ENCODE data around the gene ADAMTS14. TPM values are rescaled to one million over a fixed set of nuclear protein-coding genes. Genes with fewer than 3 reads are reported as not detected.

ADAMTS14 gene
- polyA plus RNA-seq, 3 donors: 0.05 TPM; not detected in 2

DNA sequence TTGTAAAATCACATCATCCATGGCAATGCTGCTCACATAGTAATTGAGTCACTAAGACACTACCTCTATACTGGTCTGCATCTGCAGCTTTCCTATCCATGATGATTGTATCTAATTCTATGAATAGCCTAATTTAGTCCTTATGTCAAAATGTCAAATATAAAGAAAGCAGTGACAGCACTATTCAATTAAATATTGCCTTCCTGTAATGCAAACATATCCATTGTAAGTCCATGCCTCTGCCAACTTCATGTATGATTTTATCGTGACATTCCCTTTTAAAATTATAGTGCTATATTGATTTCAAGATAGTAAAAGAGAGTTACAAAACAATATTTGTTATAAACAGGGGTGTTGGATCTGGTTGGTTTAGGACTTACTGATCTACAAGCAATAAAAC is 138.7 kb downstream of the ADAMTS14 start:
- H3K9me3 ChIP-seq (replicated peaks in 1 of 2; ENCODE audit: control insufficient read depth in 1 of 2, insufficient read depth in 1 of 2, low read length in 2 of 2): no peaks in the 10 kb centered on the region
- no peaks in the 10 kb centered on the region for H3K27me3 ChIP-seq (ENCODE audit: control insufficient read depth in 2 of 2, insufficient read depth in 2 of 2, low read length in 2 of 2)
- H3K36me3 ChIP-seq (replicated peaks in 1 of 2; ENCODE audit: control insufficient read depth in 1 of 2, insufficient read depth in 2 of 2, low read length in 2 of 2): no peaks in the 10 kb centered on the region
- no peak overlapping the region for H3K4me3 ChIP-seq (replicated peaks in 1 of 3; ENCODE audit: low read depth in 2 of 3, low read length in 3 of 3)
- Mint-ChIP-seq H3K27ac (no peak overlapping the region), H3K36me3 (no peaks in the 10 kb centered on the region), H3K9me3 (no peaks in the 10 kb centered on the region), H3K4me1 (peaks cover 2% of the 10 kb centered on the region), H3K27me3 (ENCODE audit: low read depth in 3 of 3) (peaks cover 2 to 6% (median 2%) of the 10 kb centered on the region in 3 donors), H3K4me3 (no peak overlapping the region)
- no peak overlapping the region for H2AFZ ChIP-seq (ENCODE audit: insufficient read depth, low read depth, low read length, poor library complexity, severe bottlenecking)
- no peak for DNase-seq
- H3K27ac ChIP-seq (ENCODE audit: low read depth in 1 of 2, low read length in 2 of 2): no peak overlapping the region
- no peak overlapping the region for H3K4me2 ChIP-seq (replicated peaks; ENCODE audit: extremely low read depth, low read length, poor library complexity, severe bottlenecking)
- H3K4me1 ChIP-seq (ENCODE audit: control insufficient read depth in 1 of 2, insufficient read depth in 2 of 2, low read length in 2 of 2): peaks cover 3 to 4% of the 10 kb centered on the region in 2 donors
- intact Hi-C loops (cut with micrococcal nuclease): no loop called here
- no peaks in the 10 kb centered on the region for H4K20me1 ChIP-seq (ENCODE audit: insufficient read depth, low read length)
- WGBS (ENCODE audit: insufficient coverage): no CpG with 5 or more reads among the region's 1 CpG
- no peaks in the 10 kb centered on the region for H3K79me2 ChIP-seq (ENCODE audit: insufficient read depth, low read length)
- TF ChIP-seq, protein P1, sequence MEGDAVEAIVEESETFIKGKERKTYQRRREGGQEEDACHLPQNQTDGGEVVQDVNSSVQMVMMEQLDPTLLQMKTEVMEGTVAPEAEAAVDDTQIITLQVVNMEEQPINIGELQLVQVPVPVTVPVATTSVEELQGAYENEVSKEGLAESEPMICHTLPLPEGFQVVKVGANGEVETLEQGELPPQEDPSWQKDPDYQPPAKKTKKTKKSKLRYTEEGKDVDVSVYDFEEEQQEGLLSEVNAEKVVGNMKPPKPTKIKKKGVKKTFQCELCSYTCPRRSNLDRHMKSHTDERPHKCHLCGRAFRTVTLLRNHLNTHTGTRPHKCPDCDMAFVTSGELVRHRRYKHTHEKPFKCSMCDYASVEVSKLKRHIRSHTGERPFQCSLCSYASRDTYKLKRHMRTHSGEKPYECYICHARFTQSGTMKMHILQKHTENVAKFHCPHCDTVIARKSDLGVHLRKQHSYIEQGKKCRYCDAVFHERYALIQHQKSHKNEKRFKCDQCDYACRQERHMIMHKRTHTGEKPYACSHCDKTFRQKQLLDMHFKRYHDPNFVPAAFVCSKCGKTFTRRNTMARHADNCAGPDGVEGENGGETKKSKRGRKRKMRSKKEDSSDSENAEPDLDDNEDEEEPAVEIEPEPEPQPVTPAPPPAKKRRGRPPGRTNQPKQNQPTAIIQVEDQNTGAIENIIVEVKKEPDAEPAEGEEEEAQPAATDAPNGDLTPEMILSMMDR (IDR thresholded peaks at IDR 0.05): no peak
- H3K9ac ChIP-seq (ENCODE audit: insufficient read depth, low read length, poor library complexity, severe bottlenecking): no peak overlapping the region

DNA sequence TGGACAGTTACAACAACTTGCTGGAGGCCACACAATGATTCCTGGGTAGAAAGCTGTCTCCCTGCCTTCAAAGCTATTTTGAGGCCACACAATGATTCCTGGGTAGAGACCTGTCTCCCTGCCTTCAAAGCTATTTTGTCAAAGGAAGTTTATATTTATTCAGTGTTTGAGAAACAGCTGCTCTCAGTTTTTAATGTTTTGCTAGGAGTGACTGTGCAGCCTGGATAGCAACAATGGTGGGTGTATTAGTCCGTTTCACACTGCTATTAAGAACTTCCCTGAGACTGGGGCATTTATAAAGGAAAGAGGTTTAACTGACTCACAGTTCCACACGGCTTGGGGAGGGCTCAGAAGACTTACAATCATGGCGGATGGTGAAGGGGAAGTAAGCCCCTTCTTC is 139.6 kb downstream of the ADAMTS14 start:
- Histone ChIP-seq H4K20me1 (ENCODE audit: insufficient read depth, low read length) (no peaks in the 10 kb centered on the region), H3K9me3 (replicated peaks in 1 of 2; ENCODE audit: control insufficient read depth in 1 of 2, insufficient read depth in 1 of 2, low read length in 2 of 2) (no peaks in the 10 kb centered on the region), H3K36me3 (replicated peaks in 1 of 2; ENCODE audit: control insufficient read depth in 1 of 2, insufficient read depth in 2 of 2, low read length in 2 of 2) (no peaks in the 10 kb centered on the region), H3K9ac (ENCODE audit: insufficient read depth, low read length, poor library complexity, severe bottlenecking) (no peak overlapping the region), H2AFZ (ENCODE audit: insufficient read depth, low read depth, low read length, poor library complexity, severe bottlenecking) (no peak overlapping the region), H3K4me3 (replicated peaks in 1 of 3; ENCODE audit: low read depth in 2 of 3, low read length in 3 of 3) (no peak overlapping the region), H3K27ac (ENCODE audit: low read depth in 1 of 2, low read length in 2 of 2) (no peak overlapping the region), H3K4me2 (replicated peaks; ENCODE audit: extremely low read depth, low read length, poor library complexity, severe bottlenecking) (no peak overlapping the region), H3K4me1 (ENCODE audit: control insufficient read depth in 1 of 2, insufficient read depth in 2 of 2, low read length in 2 of 2) (peaks cover 8 to 11% of the 10 kb centered on the region in 2 donors), H3K79me2 (ENCODE audit: insufficient read depth, low read length) (peaks cover 3% of the 10 kb centered on the region), H3K27me3 (ENCODE audit: control insufficient read depth in 2 of 2, insufficient read depth in 2 of 2, low read length in 2 of 2) (no peaks in the 10 kb centered on the region)
- no peaks in the 10 kb centered on the region for H3K9me3 Mint-ChIP-seq
- WGBS (ENCODE audit: insufficient coverage): 0% methylated on average over 1 of the region's 3 CpGs
- TF ChIP-seq, protein P1 (IDR thresholded peaks at IDR 0.05): no peak
- H3K4me1 Mint-ChIP-seq: peaks cover 8% of the 10 kb centered on the region
- H3K4me3 Mint-ChIP-seq: no peak overlapping the region
- H3K27ac Mint-ChIP-seq: no peak overlapping the region
- intact Hi-C loops (cut with micrococcal nuclease): no loop called here
- H3K36me3 Mint-ChIP-seq: no peaks in the 10 kb centered on the region
- peaks cover 2 to 6% (median 2%) of the 10 kb centered on the region in 3 donors for H3K27me3 Mint-ChIP-seq (ENCODE audit: low read depth in 3 of 3)
- DNase-seq: no peak

Small RNA genes lying within 50 kb of the gene (small RNA-seq; reads per million reads assigned to genes)
- gene RPS26P40 (ENCODE audit: insufficient read length, low read depth): not detected

Other genes with a start within 250 kb of the ADAMTS14 start
- not detected for gene NODAL, start 230.8 kb upstream of the ADAMTS14 start, polyA plus RNA-seq
- under 1 TPM in 2 of 3 donors, not detected in 1; 0.04 to 0.11 TPM for gene PALD1, start 193.7 kb upstream of the ADAMTS14 start, polyA plus RNA-seq
- gene PRF1, start 69.8 kb upstream of the ADAMTS14 start, polyA plus RNA-seq: 1 to 10 TPM in 2 of 3 donors, under 1 TPM in 1; 0.09 to 2.7 (median 2.4) TPM
- not detected for gene TBATA, start 112.9 kb downstream of the ADAMTS14 start, polyA plus RNA-seq
- 10 to 100 TPM; 16.6 to 26.8 (median 26.1) TPM for gene SGPL1, start 143.4 kb downstream of the ADAMTS14 start, polyA plus RNA-seq
- gene PCBD1, start 216.1 kb downstream of the ADAMTS14 start, polyA plus RNA-seq: 10 to 100 TPM; 18.0 to 28.3 (median 21.3) TPM